Putamen (tissue), 1 donor: Measurements from ENCODE around the gene FARSB.

ENCODE experiments used
- DNase-seq: peaks from one replicate; pipeline ENCODE4 v3.0.0-alpha.2; 2016; ENCODE audit warnings: low spot score

Gene FARSB

DNA sequence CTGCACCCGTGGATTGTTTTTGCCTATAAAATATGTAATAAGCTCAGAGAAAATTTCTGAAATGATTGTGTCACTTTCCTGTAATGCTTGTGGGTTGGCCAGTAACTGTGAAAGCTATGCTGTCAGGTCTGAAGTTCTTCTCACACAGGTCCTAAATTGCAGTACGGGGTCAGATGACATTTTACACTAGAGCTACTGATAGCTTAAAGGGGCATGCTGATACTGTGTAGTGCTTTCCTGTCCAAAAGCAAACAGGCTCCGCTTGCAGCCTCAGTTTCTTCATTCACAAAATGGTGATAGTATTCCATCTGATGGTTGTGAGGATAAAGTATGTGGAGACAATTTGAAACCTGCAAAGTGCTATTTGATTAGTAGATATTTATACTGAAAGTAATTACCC is 7.6 kb upstream of the FARSB start:
- DNase-seq: no peak

DNA sequence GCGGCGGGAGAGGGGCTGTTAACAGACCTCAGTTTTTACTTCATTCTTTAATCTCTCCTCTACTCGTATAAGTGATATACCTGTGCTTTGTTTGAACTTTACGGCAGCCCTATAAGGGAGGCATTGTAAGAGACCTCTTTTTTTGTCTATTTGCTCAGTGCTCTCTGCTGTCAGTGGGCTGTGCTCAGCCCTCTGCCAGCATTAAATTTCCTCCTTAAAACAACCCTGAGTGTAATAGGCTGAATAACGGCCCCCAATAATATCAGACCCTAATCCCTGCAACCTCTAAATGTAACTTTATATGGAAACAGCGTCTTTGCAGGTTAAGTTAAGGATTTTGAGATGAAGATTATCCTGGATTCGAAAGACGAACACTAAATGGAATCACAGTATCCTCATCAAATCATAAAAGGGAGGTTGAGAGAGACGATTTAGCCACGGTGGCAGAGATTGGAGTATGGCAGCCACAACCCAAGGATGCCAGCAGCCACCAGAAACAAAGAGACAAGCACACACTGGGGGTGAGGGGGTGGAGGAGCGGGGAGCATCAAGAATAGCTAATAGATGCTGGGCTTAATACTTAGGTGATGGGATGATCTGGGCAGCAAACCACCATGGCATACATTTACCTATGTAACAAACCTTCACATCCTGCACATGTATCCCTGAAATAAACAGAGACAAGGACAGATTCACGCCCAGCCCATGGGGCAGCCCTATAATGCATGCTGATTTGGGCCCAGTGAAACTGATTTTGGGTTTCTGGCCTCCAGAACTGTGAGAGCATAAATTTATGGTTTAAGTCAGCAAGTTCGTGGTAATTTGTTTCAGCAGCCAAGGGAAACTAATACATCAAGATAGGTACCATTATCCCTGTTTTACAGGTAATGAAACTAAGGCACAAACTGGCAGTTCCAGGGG is 894 bp upstream of the FARSB start:
- no peak for DNase-seq

DNA sequence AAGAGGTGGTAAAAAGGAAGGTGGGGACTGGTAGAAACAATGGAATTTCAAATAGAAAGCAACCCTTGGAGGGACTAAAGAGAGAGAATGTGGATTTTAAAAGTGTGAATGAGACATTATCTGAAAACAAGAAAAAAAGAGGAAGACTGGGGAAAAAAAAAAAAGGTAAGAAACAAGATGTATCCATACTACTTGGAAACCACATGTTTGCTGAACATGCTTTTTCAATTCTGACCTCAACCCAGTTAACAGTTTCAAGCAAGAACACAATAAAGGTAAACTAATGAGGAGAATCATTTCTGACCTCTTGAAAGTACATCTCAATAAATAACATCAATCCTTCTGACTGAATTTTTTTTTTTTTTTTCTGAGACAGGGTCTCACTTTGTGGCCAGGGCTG is 2.6 kb downstream of the FARSB start:
- DNase-seq: no peak

DNA sequence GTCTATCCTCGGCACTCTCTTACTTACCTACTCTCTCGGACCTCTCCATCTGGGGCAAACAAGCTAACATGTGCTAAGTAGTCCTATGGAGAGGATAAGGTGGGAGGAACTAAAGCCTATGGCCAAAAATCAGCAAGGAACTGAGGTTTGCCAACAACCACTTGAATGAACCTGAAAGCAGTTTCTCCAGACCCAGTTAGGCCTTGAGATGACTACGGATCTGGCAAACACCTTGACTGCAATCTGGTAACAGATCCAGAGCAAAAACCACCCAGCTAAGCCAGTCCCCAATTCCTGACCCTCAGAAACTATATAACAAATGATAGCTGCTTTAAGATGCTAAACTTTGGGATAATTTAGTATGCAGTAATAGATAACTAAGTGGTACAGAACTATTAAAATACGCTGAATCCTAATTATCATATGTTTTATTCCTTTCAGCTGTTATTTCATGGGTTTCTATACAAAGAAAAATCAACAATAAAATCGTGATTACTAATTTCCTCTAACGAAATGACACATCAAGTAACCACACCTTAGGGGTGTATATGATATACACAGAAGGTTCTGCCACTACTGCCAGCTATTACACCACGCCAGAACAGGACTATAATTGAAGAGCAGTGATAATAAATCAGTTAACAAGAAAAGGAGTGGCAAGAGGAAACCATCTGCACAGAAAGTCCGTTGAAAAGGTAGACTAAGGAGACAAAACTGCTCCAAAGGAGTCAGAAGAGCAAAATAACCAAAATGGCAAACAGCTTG is 3.2 kb downstream of the FARSB start:
- no peak for DNase-seq

DNA sequence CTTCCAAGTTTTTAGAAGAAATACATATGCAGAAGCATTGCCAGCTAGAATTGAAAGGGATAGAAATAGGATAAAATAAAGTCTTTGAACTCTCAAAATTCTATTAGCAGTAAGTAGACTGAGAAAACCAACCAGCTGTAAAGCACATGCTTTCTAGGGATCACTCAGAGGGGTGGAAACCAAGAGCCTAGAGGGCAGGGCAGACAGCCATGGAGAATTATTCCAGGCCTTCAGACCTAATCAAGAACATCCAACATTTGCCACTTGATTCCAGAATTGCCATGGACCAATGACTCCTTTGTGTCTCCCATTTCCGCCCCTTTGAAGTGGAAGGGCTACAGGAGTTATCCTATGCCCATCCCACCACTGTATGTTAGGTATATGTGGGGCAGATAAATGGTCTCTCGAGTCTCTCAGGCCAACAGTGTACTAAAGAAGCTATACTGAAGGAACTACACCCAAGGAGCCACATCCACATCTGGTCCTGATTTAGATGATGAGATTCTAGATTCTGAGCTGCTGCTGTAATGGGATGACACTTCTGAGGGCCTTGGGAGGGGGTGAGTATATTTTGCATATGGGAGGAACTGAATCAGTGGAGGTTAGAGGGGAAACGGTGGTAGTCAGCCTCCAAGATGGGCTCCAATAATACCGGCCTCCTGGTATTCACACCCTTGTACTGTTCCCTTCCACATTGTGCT is 4.0 kb downstream of the FARSB start:
- no peak for DNase-seq

DNA sequence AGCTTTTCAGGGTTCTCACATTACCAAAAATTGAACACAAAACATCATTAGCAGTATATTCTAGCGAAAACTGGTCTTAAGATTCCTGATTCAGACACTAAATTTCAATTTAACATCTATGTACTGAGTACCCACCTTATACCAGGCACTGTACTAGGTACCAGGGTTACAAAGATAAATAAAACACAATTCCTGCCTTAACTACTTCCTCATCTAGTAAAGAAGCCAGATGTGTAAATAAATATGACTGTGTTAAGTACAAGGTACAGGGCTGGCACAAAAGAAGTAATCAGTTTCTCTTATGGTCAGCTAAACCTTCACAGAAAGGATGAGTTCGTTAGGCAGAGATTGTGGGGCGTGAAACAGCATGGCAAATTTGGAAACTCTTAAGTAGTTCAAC is 6.1 kb downstream of the FARSB start:
- DNase-seq: no peak

DNA sequence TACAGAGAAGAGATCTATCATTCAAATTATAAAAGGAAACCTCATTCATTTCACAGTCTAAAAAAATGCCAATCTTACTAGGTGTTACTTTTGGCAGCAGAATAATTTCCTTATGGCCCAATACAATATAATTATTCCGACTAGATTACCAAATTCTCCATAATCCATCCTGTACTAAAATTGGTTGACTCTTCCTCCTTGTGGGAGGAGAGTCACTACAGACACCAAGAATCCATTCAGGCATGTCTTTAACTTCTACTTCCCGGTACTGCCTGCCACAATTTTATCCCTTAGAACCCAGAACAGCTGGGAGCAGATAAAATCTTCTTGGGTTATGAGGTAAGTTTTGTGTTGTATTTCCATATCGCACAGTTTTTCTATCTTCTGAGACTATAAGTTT is 9.9 kb downstream of the FARSB start:
- DNase-seq: no peak

DNA sequence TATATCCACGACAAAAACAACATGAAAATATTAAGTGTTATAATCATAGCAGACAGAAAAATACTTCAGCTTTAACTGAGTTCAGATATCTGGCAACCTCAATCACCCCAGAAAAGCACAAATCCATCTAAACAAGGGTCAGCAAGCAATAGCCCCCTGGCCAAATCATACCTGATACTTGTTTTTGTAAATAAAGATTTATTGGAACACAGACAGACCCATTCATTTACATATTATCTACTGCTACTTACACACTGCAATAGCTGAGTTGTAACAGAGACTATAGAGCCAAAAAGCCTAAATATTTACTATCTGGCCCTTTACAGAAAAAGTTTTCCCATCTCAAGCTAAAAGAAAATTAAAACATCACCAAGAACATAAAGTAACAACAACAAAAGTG is 12.8 kb downstream of the FARSB start:
- DNase-seq: no peak

DNA sequence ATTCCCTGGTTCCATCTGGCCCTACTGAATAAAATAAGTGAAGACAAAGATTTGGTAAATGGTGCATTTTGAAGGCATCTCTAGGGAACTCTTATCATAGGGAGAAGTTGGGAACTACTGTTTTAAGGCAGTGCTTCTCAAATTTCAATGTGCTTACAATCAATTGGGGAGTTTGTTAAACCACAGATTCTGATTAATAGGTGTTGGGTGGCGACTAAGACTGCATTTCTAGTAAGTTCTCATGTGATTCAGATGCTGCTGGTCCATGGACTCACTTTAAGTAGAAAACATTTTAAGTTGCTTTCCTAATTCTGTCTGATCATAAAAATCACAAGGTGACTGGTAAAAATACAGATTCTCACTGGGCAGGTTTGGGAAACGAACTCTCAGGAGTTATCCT is 14.6 kb downstream of the FARSB start:
- DNase-seq: no peak

DNA sequence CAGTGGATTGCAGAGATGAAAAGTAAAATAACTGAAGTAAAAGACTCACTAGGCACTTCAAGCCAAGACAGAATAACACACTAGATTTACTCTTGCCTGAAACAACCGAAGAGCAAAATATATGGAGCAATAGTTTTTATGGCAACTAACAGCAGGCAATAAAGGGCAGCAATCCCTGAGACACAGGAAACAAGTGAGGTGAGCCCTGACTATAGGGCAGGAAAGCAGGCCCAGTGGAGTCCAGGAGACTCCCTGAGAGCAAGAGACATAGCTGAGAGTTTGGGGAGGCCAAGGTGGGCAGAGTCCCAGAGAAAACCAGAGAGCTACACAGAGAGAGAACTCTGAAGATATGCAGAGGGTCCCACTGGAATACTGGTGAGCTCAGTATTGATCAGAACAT is 18.8 kb downstream of the FARSB start:
- no peak for DNase-seq

DNA sequence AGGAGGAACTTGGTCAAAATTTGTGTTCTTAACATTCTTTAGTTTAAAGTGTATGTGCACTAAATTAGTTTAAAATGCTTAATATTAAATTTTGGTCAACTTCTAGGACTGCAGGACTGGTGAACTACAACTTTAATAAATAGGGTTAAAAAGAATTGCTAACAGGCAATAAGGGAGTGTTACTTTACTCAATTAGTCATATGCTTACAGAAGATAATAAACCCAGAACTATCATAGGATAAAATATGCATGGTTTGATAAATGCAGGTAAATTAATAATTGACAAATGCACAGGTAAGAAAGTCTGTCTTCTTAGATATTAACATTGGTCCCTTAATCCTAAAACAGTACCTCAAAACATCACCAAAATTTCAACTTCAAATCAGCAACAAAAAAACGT is 20.6 kb downstream of the FARSB start:
- no peak for DNase-seq

DNA sequence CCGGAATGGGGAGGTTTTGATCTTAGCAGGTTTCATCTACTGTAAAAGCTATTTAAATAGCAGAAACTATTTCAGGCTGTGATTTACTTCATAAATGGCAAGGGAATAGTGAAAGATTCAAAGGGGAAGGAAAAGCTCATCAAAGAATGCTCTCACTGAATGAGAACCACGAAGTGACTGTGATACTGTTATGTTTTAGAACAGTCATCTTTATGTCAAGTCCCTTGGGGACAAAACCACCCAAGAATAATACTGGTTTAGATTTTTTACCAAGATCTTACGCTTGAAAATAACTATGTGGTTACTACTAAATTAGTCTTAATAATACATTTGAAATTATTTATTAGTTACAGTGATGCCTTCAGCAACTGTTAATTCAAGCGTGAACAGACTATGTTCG is 28.1 kb downstream of the FARSB start:
- no peak for DNase-seq

DNA sequence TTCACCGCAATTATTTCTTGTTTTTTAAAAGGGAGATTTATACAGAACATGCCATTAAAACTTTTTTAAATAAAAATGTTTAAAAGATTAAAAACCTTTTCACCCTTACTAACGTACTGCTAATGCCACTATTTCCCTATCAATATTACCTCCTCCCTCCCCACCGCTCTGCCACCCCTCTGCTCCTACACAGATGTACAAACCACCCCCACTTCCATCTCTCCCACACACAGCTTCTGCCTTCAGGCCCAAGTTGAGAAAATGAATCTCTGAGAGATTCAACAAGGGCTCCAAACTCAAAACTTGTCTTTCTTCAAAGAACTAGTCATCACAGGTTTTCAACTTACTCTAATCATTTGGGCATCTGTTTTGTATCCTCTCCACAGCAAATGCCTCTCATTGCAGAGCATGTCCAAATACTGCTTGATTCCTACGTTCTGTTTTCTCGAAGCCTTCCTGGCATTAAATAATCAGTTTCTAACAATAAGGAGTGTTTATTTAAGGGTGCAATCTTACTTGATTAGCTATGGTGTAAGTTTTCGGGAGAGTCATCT is 32.1 kb downstream of the FARSB start:
- peak; percentile 9 for DNase-seq

DNA sequence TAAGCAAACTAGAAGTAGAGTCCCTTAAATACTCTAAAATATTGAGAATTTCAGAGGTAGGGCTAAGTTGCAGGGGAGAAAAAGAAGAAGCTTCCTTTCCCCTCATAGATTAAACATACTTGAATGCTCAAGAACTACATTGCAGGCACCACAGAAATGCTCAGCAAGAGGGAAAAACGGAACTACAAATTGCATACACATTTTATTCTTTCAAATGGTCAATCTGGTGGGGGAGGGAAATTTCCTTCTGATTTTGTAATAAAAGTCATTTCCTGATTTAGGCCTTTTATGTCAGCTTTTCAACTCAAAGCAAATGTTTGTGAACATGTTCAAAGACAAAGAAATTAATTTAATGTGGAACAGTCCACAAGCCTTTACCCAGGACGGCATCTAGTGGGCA is 33.0 kb downstream of the FARSB start:
- DNase-seq: no peak

DNA sequence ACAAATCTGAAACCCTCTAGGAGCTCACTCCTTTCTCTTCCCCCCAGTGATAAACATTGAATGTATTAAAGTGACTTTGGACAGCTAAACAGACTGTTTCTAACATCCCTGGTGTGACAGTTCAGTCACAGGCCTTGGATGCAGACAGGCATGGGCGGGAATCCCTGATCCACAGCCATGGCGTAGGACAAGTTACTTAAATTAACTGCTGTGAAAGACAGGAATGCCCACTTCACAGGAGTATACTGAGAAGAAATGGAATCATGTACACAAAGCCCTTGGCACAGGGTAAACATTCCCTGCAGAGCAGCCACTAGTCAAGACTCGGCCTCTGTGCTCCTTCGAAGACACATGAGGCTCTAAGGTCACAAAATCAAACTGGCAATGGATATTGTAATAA is 34.0 kb downstream of the FARSB start:
- no peak for DNase-seq

DNA sequence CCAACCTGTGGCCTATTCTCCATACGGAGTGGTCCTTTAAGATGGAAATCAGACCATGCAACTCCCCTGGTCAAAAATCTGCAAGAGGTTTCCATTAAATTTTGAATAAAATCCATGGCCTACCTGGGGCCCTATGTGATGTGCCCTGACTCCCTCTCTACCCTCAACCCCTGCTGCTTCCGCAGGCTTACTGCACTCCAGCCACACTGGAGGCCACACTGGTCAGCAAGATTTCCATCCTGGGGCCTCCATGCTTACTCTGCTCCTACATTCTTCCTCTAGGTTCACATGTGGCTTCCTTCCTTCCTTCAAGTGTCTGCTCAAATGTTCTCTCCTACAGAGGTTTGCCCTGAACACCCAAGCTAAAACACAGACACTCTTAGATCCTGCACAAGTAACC is 40.6 kb downstream of the FARSB start:
- no peak for DNase-seq

DNA sequence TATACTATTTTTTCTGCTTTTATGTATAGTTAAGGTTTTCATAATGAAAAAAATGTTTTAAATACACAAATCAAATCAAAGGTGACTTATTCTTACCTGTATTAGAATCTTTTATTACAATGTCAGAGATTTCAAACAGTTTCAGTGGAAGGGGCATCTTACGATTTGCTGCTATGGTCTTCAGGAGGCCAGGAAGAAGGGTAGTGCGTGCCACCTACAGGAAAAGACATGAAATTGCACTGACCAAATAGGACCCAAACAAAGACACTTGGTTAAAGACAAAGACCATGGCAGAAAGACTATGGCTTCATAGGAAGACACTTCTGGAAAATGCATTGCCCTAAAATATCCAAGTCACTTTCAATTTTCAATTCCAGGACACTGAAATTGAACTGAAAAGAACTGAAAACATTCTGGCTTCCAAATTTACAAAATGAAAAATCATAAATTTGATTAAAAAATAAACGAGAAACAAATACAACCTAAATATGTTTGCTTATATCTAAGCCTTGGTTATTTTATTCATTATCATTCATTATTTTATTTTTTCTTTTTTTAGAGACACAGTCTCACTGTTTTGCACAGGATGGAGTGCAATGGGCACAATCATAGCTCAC is 42.1 kb downstream of the FARSB start:
- DNase-seq: no peak

DNA sequence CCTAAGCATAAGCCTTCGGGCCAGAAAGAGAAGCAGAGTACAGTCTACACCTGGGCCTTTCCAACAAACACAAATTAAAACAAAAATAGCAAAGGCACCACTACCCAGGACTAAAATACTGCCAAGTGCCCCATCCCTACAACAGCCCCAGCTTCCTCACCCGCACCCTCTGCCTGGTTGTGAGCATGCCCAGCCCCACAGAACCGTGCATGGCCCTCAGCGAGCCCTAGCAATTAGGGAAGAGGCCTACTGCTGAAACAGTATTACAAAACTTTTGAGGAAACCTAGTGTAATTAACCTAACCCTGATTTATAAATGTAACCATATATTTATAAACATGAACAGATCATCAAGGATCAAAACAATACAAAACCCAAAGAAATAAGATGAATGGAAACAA is 44.2 kb downstream of the FARSB start:
- no peak for DNase-seq

DNA sequence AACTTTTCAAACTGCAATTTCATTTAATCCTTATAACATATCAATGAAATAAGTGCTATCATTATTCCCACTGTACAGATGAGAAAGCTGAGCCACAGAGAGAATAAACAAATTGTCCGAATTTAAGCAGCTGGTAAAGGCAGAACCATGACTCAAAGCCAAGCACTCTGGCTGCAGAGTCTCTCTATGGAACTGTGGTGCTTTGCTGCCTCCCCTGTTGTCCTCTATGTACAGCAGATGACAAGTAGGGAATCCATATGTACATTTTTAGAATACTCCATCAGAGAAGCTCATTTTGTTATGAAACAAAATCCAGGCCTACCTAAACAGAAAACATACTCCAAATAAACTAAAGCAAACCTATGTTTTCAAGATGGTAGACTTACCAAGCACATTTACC is 45.1 kb downstream of the FARSB start:
- no peak for DNase-seq

DNA sequence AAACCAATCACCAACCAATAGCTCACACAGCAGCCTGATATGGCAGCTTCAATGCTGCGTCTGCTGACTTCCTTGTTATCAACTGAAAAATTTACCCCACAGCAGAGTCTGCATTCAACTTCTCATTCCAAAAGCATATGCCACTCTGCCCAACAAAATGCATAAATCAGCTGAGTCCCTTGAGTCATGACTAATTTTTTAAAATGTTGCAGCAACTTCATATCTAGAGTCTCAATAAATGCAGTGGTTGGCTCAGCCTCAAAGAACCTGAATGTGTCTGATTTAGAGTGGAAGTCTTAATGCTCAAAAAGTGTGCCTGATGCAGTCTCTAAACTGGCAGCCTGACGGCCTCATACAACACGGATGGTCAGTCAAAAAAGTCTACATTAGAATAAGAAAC is 46.5 kb downstream of the FARSB start:
- no peak for DNase-seq

DNA sequence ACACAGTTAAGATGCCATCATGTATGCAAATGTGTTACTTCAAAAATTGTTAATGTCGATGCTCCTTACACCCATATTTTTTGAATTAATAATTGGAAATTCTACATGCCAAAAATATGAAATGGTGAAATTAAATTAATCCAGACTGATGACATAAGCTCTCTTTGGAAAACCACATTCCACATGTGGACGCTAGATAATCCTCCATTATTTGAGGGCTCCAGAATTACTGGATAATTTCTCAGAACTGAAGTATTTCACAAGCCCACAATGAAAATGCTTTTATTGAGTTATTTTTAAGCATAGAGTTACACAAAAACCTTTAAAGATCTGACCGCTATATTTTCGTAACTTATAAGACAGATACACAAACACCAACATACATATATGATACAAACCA is 47.8 kb downstream of the FARSB start:
- no peak for DNase-seq

DNA sequence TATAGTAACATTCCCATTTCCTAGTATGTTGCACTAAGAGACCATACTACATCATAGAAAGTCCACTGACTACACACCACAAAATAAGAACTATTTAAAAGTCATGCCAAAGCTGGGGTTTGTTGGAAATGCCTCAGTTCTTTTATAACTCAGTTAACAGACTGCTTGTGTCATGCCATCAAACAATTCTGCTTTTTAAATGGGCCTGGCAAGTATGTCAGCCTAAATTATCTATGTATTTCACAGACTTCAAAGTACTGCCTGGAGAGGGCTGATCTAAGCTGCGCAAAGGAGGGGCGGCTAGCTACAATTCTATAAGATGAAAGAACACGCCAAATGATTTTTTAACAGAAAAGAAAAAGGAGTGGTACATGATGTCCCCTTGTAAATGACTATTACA is 49.6 kb downstream of the FARSB start:
- DNase-seq: no peak
